Activated CD4-positive, alpha-beta memory T cell treated with anti-CD3 and anti-CD28 coated beads, Interleukin-2, amount 10 ng/mL, durations not matched to agents 7 days and 5 days (primary cell): ENCODE results near the gene STX8. TPM values are rescaled to one million over a fixed set of nuclear protein-coding genes. Genes with fewer than 3 reads are reported as not detected.

Source experiments
- CTCF ChIA-PET: fragments of 350-600 bp; sonication (Branson Sonifier 250); formaldehyde crosslinking; loops from one replicate; lab custom pipeline; 2021; ENCODE audit warnings: antibody characterized with exemption, inconsistent platforms; lab: Charles Lee
- POLR2A ChIA-PET: fragments of 350-600 bp; sonication (Branson Sonifier 250); formaldehyde crosslinking; loops from one replicate; lab custom pipeline; 2021; ENCODE audit warnings: antibody characterized with exemption; lab: Charles Lee
- DNase-seq: peaks from one replicate; pipeline ENCODE4 v3.0.0-alpha.2; 2020
- H3K27ac Mint-ChIP-seq: one replicate; pipeline ENCODE4 v1.8.0; 2021; ENCODE audit warnings: mild to moderate bottlenecking, mixed read lengths
- H3K27me3 Mint-ChIP-seq: one replicate; pipeline ENCODE4 v1.8.0; 2021; ENCODE audit warnings: mixed read lengths
- H3K36me3 Mint-ChIP-seq: one replicate; pipeline ENCODE4 v1.8.0; 2021; ENCODE audit warnings: low read depth, mixed read lengths
- H3K4me1 Mint-ChIP-seq: one replicate; pipeline ENCODE4 v1.8.0; 2021; ENCODE audit warnings: mixed read lengths
- H3K4me3 Mint-ChIP-seq: one replicate; pipeline ENCODE4 v1.8.0; 2021; ENCODE audit warnings: mild to moderate bottlenecking, mixed read lengths
- H3K9me3 Mint-ChIP-seq: one replicate; pipeline ENCODE4 v1.8.0; 2021; ENCODE audit warnings: mixed read lengths
- total RNA-seq, 2 experiments: library from RNA; stranded (reverse); gene quantifications; one replicate each; pipeline ENCODE4 v1.2.3, GENCODE V29; 2021

The STX8 gene
- total RNA-seq, 2 experiments from 2014 or later = 76.6 to 76.7 TPM

- CTCF ChIA-PET = no interaction called here
- H3K9me3 Mint-ChIP-seq = peaks cover 19% of the 10 kb centered on the region
- no peak overlapping the region for H3K27ac Mint-ChIP-seq
- no peaks in the 10 kb centered on the region for H3K27me3 Mint-ChIP-seq
- H3K4me1 Mint-ChIP-seq = no peaks in the 10 kb centered on the region
- no peak for DNase-seq
- H3K4me3 Mint-ChIP-seq = no peak overlapping the region
- POLR2A ChIA-PET = no interaction called here
- H3K36me3 Mint-ChIP-seq = peaks cover 2% of the 10 kb centered on the region
Measured at GRCh38 chr17:9331279-9332131, 244.1 kb downstream of the STX8 start.

- DNase-seq = no peak
- ChIA-PET POLR2A (no interaction called here), CTCF (no interaction called here)
- Mint-ChIP-seq H3K9me3 (peaks cover 15% of the 10 kb centered on the region), H3K27ac (no peak overlapping the region), H3K27me3 (no peaks in the 10 kb centered on the region), H3K36me3 (peaks cover 2% of the 10 kb centered on the region), H3K4me1 (no peaks in the 10 kb centered on the region), H3K4me3 (no peak overlapping the region)
Measured at GRCh38 chr17:9330611-9331271, 244.9 kb downstream of the STX8 start.

DNA sequence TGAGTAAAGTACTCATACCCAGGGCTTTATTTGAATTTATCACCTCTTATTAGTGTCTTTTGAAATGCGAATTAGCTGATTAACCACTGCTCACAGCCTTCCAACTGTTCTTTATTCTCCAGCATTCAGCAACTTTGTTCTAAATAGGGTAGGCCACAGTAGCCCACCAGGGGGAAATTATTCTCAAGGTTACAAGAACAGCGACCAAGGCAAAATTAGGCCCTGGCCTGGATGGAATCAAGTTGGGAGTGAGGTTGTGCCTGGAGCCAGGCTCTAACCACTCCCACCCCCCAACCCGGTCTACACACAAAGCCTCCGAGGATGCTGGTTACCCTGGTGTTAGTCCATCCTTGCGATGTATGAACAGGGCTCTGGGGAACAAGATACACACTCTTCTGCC lies 245.5 kb downstream of the STX8 start:
- H3K9me3 Mint-ChIP-seq = peaks cover 10% of the 10 kb centered on the region
- no peak for DNase-seq

GRCh38 chr17:9329251-9329921 lies 246.2 kb downstream of the STX8 start:
- H3K27me3 Mint-ChIP-seq = no peaks in the 10 kb centered on the region
- DNase-seq = no peak
- H3K4me3 Mint-ChIP-seq = no peak overlapping the region
- no peak overlapping the region for H3K27ac Mint-ChIP-seq
- peaks cover 3% of the 10 kb centered on the region for H3K9me3 Mint-ChIP-seq
- H3K4me1 Mint-ChIP-seq = no peaks in the 10 kb centered on the region
- ChIA-PET CTCF (no interaction called here), POLR2A (no interaction called here)
- H3K36me3 Mint-ChIP-seq = no peaks in the 10 kb centered on the region

More for the DNA sequence above, 245.5 kb downstream of the STX8 start:
- H3K4me3 Mint-ChIP-seq = no peak overlapping the region
- H3K36me3 Mint-ChIP-seq = peaks cover under 1% of the 10 kb centered on the region
- no peaks in the 10 kb centered on the region for H3K4me1 Mint-ChIP-seq
- no peaks in the 10 kb centered on the region for H3K27me3 Mint-ChIP-seq
- H3K27ac Mint-ChIP-seq = no peak overlapping the region
- POLR2A ChIA-PET = no interaction called here
- CTCF ChIA-PET = no interaction called here

GRCh38 chr17:9324864-9325263 lies 250.8 kb downstream of the STX8 start:
- H3K4me1 Mint-ChIP-seq = no peaks in the 10 kb centered on the region
- ChIA-PET POLR2A (no interaction called here), CTCF (no interaction called here)
- H3K9me3 Mint-ChIP-seq = no peaks in the 10 kb centered on the region
- no peak overlapping the region for H3K27ac Mint-ChIP-seq
- no peak overlapping the region for H3K4me3 Mint-ChIP-seq
- no peaks in the 10 kb centered on the region for H3K36me3 Mint-ChIP-seq
- no peak for DNase-seq
- H3K27me3 Mint-ChIP-seq = no peaks in the 10 kb centered on the region

DNA sequence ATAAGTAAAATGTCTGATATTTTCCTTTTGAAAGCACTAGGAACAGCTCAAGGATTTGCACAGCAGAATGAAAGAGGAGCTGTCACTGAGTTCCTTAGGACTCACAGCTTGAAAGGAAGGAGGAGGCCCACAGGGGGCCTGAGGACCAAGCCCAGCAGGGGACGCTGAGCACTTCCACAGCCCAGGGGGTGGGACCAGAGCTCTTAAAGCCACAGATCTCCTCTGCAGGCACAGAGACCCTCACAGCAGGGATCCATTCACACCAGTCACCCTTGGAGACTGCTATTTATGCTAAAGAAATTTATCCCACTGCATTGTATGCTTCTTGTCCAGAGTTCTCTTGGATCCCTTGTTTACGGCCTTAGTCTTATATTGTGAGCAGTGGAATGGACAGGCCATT lies 253.3 kb downstream of the STX8 start:
- no peak for DNase-seq
- H3K4me1 Mint-ChIP-seq = no peaks in the 10 kb centered on the region
- H3K27ac Mint-ChIP-seq = no peak overlapping the region
- H3K36me3 Mint-ChIP-seq = no peaks in the 10 kb centered on the region
- POLR2A ChIA-PET = no interaction called here
- H3K9me3 Mint-ChIP-seq = peaks cover 7% of the 10 kb centered on the region
- CTCF ChIA-PET = no interaction called here
- H3K27me3 Mint-ChIP-seq = no peaks in the 10 kb centered on the region
- no peak overlapping the region for H3K4me3 Mint-ChIP-seq

GRCh38 chr17:9321890-9322289 lies 253.7 kb downstream of the STX8 start:
- H3K4me3 Mint-ChIP-seq = no peak overlapping the region
- H3K4me1 Mint-ChIP-seq = no peaks in the 10 kb centered on the region
- no peaks in the 10 kb centered on the region for H3K36me3 Mint-ChIP-seq
- H3K27ac Mint-ChIP-seq = no peak overlapping the region
- ChIA-PET POLR2A (no interaction called here), CTCF (no interaction called here)
- no peak for DNase-seq
- H3K27me3 Mint-ChIP-seq = no peaks in the 10 kb centered on the region
- peaks cover 10% of the 10 kb centered on the region for H3K9me3 Mint-ChIP-seq

DNA sequence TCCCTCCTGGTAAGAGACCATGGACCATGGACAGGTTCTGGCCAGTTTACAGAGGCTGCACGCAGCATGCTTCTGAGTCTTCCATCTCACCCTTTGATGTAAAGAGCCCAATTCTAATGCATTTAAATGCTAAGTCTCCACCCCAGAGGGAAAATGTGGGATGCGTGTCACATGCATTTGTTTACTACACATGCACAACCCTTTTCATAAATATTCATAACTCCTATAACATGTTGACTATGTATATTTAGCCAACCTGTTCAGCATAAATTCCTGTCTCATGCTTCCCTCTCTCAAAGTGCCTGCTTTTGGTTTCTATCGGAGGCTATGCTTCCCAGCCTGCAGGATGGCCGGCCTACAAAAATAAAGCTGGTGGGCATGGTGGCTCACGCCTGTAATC lies 260.3 kb downstream of the STX8 start:
- ChIA-PET POLR2A (no interaction called here), CTCF (interaction anchor here (0.7 kb wide), 1 partner anchor 56 kb away, joined by 3 read pairs; no protein-coding TSS in a partner anchor)
- H3K27me3 Mint-ChIP-seq = no peaks in the 10 kb centered on the region
- H3K4me1 Mint-ChIP-seq = no peaks in the 10 kb centered on the region
- no peaks in the 10 kb centered on the region for H3K36me3 Mint-ChIP-seq
- no peak overlapping the region for H3K4me3 Mint-ChIP-seq
- no peak for DNase-seq
- peaks cover 10% of the 10 kb centered on the region for H3K9me3 Mint-ChIP-seq
- no peak overlapping the region for H3K27ac Mint-ChIP-seq

DNA sequence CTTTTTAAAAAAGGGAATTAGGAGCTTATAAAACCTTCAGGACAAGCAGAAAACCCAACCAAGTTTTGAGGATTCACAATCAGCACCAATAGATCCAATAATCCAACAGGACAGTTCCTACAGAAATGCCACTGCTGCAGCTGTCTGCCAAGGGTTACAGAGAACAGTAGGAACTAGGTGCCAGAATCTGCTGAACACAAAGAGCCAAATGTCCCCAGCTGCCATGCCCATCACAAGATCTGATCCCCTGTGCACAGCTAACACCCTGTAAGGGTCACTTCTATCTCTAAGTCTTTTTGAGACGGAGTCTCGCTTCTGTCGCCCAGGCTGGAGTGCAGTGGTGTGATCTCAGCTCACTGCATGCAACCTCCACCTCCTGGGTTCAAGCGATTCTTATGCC lies 262.3 kb downstream of the STX8 start:
- Mint-ChIP-seq H3K4me1 (no peaks in the 10 kb centered on the region), H3K36me3 (no peaks in the 10 kb centered on the region), H3K9me3 (peaks cover 7% of the 10 kb centered on the region), H3K27ac (no peak overlapping the region), H3K4me3 (no peak overlapping the region), H3K27me3 (no peaks in the 10 kb centered on the region)
- CTCF ChIA-PET = no interaction called here
- DNase-seq = no peak
- POLR2A ChIA-PET = no interaction called here

DNA sequence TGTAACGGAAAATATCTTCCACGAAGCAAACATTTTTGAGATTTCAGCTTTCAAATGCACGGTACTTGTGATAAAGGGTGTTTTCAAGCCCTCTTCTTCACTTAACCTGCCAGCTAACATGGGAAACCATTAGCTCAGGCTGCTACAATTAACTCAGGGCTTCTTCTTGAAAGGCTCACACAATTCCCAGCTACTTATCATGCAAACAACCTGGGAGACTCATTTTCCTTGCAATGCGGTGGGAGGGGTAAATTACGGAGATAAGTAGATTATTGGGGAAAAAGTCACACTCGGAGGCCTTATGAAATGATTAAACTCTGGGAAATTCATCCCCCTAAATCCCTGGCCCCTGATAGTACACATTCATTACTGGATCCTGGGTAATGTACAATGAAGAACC lies 266.4 kb downstream of the STX8 start:
- ChIA-PET POLR2A (no interaction called here), CTCF (interaction anchor here (0.8 kb wide), 1 partner anchor 18 kb away, joined by 3 read pairs; no protein-coding TSS in a partner anchor)
- Mint-ChIP-seq H3K9me3 (no peaks in the 10 kb centered on the region), H3K27ac (no peak overlapping the region), H3K27me3 (no peaks in the 10 kb centered on the region), H3K36me3 (no peaks in the 10 kb centered on the region), H3K4me3 (no peak overlapping the region), H3K4me1 (no peaks in the 10 kb centered on the region)
- no peak for DNase-seq

GRCh38 chr17:9308069-9308468 lies 267.6 kb downstream of the STX8 start:
- Mint-ChIP-seq H3K27ac (no peak overlapping the region), H3K36me3 (no peaks in the 10 kb centered on the region), H3K27me3 (no peaks in the 10 kb centered on the region), H3K9me3 (no peaks in the 10 kb centered on the region), H3K4me3 (no peak overlapping the region), H3K4me1 (no peaks in the 10 kb centered on the region)
- ChIA-PET CTCF (no interaction called here), POLR2A (no interaction called here)
- no peak for DNase-seq

DNA sequence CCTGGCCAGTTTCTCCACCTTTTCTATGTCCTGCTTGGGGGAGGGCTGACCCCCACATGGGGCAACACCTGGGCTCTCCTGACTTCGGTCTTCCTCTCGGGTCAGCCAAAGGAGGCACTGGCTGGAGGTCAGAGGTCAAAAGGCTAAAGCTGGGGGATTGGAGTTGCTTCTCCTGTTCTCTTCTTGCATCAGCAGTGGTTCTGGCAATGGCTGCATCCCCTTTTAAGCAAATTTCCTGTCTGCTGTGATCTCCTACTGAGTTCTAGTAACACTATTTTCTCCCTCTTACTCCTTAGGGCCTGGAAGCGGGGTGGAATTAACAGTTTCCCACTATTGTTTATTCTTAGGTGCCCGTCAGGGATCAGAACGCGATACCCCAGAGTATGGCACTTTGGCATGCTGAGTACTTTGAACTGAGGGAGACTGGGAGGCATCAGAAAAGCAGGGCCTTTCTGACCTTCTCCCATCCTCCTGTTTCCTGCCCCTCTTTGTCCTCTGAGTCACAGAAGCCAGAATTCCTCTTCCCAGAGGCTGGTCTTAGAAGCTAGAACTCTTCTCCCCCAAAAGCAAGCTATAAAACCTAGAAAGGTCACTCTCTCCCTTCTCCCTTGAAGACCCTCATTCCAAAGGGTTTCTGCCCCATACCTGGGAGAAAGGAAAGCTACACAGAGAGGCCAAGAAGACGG lies 268.2 kb downstream of the STX8 start:
- no peaks in the 10 kb centered on the region for H3K9me3 Mint-ChIP-seq
- ChIA-PET POLR2A (no interaction called here), CTCF (no interaction called here)
- H3K4me1 Mint-ChIP-seq = no peaks in the 10 kb centered on the region
- H3K27ac Mint-ChIP-seq = no peak overlapping the region
- no peak overlapping the region for H3K4me3 Mint-ChIP-seq
- no peaks in the 10 kb centered on the region for H3K36me3 Mint-ChIP-seq
- DNase-seq = no peak
- H3K27me3 Mint-ChIP-seq = no peaks in the 10 kb centered on the region

- POLR2A ChIA-PET = no interaction called here
- H3K27ac Mint-ChIP-seq = no peak overlapping the region
- no peak overlapping the region for H3K4me3 Mint-ChIP-seq
- no peaks in the 10 kb centered on the region for H3K4me1 Mint-ChIP-seq
- CTCF ChIA-PET = no interaction called here
- no peaks in the 10 kb centered on the region for H3K36me3 Mint-ChIP-seq
- H3K27me3 Mint-ChIP-seq = no peaks in the 10 kb centered on the region
- H3K9me3 Mint-ChIP-seq = no peaks in the 10 kb centered on the region
- DNase-seq = no peak
Measured at GRCh38 chr17:9306086-9306485, 269.5 kb downstream of the STX8 start.
